HCT116 (cell line): ENCODE data around the gene PIK3IP1.

Source experiments
- CTCF ChIP-seq, 3 experiments: fragments of 200-600 bp in 1 of 3; sonication (generic) in 1 of 3; IDR thresholded peaks in 2 of 3; conservative IDR thresholded peaks in 1 of 3; 2 replicates each; pipeline ENCODE4 v1.5.1; 2012 to 2017; ENCODE audit warnings: low read depth in 2 of 3, low read length in 2 of 3, antibody characterized with exemption in 1 of 3, borderline replicate concordance in 1 of 3, control low read depth in 1 of 3, mild to moderate bottlenecking in 1 of 3, mixed read lengths in 1 of 3, mixed run types in 1 of 3, moderate library complexity in 1 of 3; ENCODE audit not compliant: insufficient read depth in 1 of 3
- EGR1 ChIP-seq: IDR thresholded peaks from 2 replicates; pipeline ENCODE4 v1.6.1; 2012; ENCODE audit warnings: low read depth
- POLR2A ChIP-seq: IDR thresholded peaks from 2 replicates; pipeline ENCODE4 v1.7.0; 2011; ENCODE audit warnings: borderline replicate concordance; ENCODE audit not compliant: insufficient read depth, insufficient read length; ENCODE audit errors: extremely low read depth
- POLR2AphosphoS5 ChIP-seq: IDR thresholded peaks from 2 replicates; pipeline ENCODE4 v1.6.1; 2011; ENCODE audit warnings: mild to moderate bottlenecking, low read depth, low read length, moderate library complexity

GRCh38 chr22:31263896-31264640, 28.2 kb downstream of the PIK3IP1 start:
- TF ChIP-seq POLR2A (no peak), CTCF (IDR thresholded peaks at IDR 0.05 in 2 of 3, conservative IDR thresholded peaks at IDR 0.05 in 1 of 3; ENCODE audit: borderline replicate concordance in 1 of 3, insufficient read depth in 1 of 3, low read depth in 2 of 3, low read length in 2 of 3) (no peak), POLR2AphosphoS5 (no peak), EGR1 (no peak)
